ENCODE data around the gene SYNPO2.
A peak's percentile ranks its signal among the peaks of the same experiment; 100 is the strongest.

SYNPO2 gene

DNA sequence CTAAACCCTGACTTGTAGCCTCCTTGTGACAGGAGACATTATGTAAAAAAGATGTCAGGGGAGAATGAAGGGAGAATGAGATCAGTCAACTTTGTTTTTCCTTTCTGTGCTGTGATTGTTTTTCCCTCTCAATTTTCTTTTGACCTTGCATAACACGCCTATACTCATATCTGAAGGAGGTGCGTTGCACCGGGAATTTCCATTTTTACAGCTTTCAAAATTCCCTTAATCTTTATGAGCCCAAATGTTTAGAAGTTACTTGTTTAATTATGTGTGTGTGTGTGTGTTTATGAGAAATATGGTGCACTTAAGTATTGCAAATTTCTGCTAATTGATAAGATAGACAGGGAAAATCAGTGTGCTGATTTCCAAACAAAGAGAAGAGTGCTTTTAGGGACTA is 21.6 kb downstream of the SYNPO2 start:
- in situ Hi-C loops (cut with HindIII; ENCODE audit: low sequenced_read_pairs): no loop called here
- H3K4me3 ChIP-seq (ENCODE audit: low read depth, low read length): no peak overlapping the region
- no peak for TF ChIP-seq CTCF (IDR thresholded peaks at IDR 0.05; ENCODE audit: low read depth, low read length, missing control alignments)
- DNase-seq (ENCODE audit: low read depth): no peak

GRCh38 chr4:118911238-118911703 is 22.6 kb downstream of the SYNPO2 start:
- no peak for DNase-seq (ENCODE audit: low read depth)
- no peak for TF ChIP-seq CTCF (IDR thresholded peaks at IDR 0.05; ENCODE audit: low read depth, low read length, missing control alignments)

GRCh38 chr4:118915468-118915867 is 26.8 kb downstream of the SYNPO2 start:
- in situ Hi-C loops (cut with HindIII; ENCODE audit: low sequenced_read_pairs): no loop called here
- H3K4me3 ChIP-seq (ENCODE audit: low read depth, low read length): no peak overlapping the region
- DNase-seq (ENCODE audit: low read depth): no peak
- no peak for TF ChIP-seq CTCF (IDR thresholded peaks at IDR 0.05; ENCODE audit: low read depth, low read length, missing control alignments)

More at GRCh38 chr4:118911238-118911703, 22.6 kb downstream of the SYNPO2 start:
- in situ Hi-C loops (cut with HindIII; ENCODE audit: low sequenced_read_pairs): no loop called here
- no peak overlapping the region for H3K4me3 ChIP-seq (ENCODE audit: low read depth, low read length)

DNA sequence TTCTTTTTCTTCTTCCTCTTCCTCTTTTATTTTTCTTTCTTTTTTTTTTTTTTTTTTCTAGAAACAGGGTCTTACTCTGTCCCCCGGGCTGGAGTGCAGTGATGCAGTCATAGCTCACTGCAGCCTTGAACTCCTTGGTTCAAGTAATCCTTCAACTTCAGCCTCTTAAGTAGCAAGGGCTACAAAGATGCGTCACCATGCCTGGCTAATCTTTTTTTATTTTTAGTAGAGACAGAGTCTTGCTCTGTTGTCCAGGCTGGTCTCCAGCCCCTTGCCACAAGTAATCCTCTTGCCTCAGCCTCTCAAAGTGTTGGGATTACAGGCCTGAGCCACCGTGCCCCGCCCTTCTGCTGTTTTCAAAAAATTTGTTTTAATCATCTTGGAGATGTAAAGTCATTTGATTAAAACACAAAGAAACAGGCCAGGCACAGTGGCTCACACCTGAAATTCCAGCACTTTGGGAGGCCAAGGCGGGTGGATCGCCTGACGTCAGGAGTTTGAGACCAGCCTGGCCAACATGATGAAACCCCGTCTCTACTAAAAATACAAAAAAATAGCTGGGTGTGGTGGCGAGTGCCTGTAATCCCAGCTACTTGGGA is 28.1 kb downstream of the SYNPO2 start:
- no peak for TF ChIP-seq CTCF (IDR thresholded peaks at IDR 0.05; ENCODE audit: low read depth, low read length, missing control alignments)
- in situ Hi-C loops (cut with HindIII; ENCODE audit: low sequenced_read_pairs): no loop called here
- no peak for DNase-seq (ENCODE audit: low read depth)
- H3K4me3 ChIP-seq (ENCODE audit: low read depth, low read length): no peak overlapping the region

DNA sequence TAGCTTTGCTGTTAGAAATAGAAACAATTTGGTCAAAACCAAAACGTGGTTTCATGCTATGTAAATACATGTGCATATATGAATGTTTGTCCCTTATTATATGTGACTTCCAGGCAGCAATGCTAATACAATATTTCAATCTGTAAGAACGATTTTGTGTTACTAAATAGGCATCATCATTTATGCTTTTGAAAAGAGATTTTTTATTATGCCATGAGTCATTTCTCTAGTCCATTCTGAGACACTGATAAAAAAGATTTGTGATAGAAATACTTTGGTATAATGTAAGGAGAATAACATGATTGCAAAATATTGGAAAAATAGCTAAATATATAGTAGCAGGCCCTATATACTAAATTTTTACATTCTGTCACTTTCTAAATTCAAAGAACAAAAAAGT is 28.9 kb downstream of the SYNPO2 start:
- in situ Hi-C loops (cut with HindIII; ENCODE audit: low sequenced_read_pairs): no loop called here
- TF ChIP-seq CTCF (IDR thresholded peaks at IDR 0.05; ENCODE audit: low read depth, low read length, missing control alignments): no peak
- H3K4me3 ChIP-seq (ENCODE audit: low read depth, low read length): no peak overlapping the region
- no peak for DNase-seq (ENCODE audit: low read depth)

DNA sequence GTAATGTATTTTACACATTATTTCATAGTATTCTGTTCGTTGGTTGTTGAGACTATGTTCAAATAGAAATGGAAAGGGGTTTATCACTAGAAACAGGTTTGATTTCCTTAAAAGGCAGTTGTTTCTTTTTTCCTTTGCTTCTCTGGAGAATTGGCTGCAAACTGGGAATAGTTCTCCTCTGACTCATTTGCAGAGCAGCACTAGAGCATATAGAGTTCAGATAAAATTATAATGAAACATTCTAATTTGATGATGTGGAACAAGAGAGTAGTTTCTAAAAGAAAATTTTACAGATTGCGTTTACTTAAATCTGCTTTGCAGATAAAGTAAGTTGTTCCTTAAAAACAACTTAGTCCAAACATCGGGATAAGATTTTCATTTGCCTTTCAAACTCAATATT is 29.7 kb downstream of the SYNPO2 start:
- in situ Hi-C loops (cut with HindIII; ENCODE audit: low sequenced_read_pairs): no loop called here

More for the DNA sequence above, 29.7 kb downstream of the SYNPO2 start:
- H3K4me3 ChIP-seq (ENCODE audit: low read depth, low read length): no peak overlapping the region
- TF ChIP-seq CTCF (IDR thresholded peaks at IDR 0.05; ENCODE audit: low read depth, low read length, missing control alignments): no peak
- peak; percentile 86 for DNase-seq (ENCODE audit: low read depth)
